ENCODE data around the gene BIRC6. TPM values are rescaled to one million over a fixed set of nuclear protein-coding genes. Genes with fewer than 3 reads are reported as not detected.
"Not testable (repeated sequence)": the region's sequence is repeated elsewhere in the genome, so short reads cannot be mapped to it uniquely, and the experiment has no call there.

BIRC6 gene, protein sequence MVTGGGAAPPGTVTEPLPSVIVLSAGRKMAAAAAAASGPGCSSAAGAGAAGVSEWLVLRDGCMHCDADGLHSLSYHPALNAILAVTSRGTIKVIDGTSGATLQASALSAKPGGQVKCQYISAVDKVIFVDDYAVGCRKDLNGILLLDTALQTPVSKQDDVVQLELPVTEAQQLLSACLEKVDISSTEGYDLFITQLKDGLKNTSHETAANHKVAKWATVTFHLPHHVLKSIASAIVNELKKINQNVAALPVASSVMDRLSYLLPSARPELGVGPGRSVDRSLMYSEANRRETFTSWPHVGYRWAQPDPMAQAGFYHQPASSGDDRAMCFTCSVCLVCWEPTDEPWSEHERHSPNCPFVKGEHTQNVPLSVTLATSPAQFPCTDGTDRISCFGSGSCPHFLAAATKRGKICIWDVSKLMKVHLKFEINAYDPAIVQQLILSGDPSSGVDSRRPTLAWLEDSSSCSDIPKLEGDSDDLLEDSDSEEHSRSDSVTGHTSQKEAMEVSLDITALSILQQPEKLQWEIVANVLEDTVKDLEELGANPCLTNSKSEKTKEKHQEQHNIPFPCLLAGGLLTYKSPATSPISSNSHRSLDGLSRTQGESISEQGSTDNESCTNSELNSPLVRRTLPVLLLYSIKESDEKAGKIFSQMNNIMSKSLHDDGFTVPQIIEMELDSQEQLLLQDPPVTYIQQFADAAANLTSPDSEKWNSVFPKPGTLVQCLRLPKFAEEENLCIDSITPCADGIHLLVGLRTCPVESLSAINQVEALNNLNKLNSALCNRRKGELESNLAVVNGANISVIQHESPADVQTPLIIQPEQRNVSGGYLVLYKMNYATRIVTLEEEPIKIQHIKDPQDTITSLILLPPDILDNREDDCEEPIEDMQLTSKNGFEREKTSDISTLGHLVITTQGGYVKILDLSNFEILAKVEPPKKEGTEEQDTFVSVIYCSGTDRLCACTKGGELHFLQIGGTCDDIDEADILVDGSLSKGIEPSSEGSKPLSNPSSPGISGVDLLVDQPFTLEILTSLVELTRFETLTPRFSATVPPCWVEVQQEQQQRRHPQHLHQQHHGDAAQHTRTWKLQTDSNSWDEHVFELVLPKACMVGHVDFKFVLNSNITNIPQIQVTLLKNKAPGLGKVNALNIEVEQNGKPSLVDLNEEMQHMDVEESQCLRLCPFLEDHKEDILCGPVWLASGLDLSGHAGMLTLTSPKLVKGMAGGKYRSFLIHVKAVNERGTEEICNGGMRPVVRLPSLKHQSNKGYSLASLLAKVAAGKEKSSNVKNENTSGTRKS (N-terminal part only)
- total RNA-seq (106 and 114 TPM in 2 replicates), polyA plus RNA-seq (17.8 and 23.3 TPM in 2 replicates)

DNA sequence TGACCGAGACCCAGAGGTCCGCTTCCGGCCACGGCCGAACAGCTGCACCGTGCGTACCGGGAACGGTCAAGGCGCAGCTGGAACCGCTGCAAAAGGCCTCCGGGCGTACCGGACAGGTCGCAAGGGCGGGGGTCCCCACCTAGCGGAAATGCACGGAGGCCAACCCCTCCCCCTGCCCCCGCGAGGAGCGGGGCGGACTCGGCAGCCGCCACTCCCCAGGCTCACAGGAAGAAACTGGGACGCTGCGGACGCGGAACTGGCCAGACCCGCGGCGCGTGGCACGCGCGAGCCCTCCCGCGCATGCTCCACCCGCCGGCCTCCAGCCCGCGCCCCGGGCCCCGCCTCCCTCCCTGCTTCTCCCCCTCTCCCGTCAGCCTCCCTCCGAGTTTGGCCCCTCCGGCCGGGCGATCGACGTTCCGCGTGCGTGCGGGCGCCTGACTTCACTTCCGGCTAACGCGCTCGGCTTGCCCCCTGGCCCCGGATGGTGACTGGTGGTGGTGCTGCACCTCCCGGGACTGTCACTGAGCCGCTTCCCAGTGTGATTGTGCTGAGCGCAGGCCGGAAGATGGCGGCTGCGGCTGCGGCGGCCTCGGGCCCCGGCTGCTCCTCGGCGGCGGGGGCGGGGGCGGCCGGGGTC lies at the start of gene BIRC6:
BIRC6 (plus strand) TSS at position 343 of the 637 bp plus-strand sequence; CDS start at position 482, 139 bp downstream.
- WGBS (ENCODE audit: low lambda C conversion rate, missing lambda C conversion rate): under 1% methylated on average over 40 of the region's 76 CpGs
- peak within 1 kb of the TSS; percentile 99 for H3K27ac ChIP-seq
- TF ChIP-seq, protein P1, sequence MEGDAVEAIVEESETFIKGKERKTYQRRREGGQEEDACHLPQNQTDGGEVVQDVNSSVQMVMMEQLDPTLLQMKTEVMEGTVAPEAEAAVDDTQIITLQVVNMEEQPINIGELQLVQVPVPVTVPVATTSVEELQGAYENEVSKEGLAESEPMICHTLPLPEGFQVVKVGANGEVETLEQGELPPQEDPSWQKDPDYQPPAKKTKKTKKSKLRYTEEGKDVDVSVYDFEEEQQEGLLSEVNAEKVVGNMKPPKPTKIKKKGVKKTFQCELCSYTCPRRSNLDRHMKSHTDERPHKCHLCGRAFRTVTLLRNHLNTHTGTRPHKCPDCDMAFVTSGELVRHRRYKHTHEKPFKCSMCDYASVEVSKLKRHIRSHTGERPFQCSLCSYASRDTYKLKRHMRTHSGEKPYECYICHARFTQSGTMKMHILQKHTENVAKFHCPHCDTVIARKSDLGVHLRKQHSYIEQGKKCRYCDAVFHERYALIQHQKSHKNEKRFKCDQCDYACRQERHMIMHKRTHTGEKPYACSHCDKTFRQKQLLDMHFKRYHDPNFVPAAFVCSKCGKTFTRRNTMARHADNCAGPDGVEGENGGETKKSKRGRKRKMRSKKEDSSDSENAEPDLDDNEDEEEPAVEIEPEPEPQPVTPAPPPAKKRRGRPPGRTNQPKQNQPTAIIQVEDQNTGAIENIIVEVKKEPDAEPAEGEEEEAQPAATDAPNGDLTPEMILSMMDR (IDR thresholded peaks at IDR 0.05; ENCODE audit: poor library complexity): no peak
- TF ChIP-seq EZH2phosphoT487 (IDR thresholded peaks at IDR 0.05; ENCODE audit: low read depth, severe bottlenecking, unreplicated experiment) (no peak), EZH2 (IDR thresholded peaks at IDR 0.05; ENCODE audit: borderline replicate concordance) (no peak)
- H3K9me3 ChIP-seq (ENCODE audit: low read depth): no peaks in the 10 kb centered on the region
- peaks cover 44% of the 10 kb centered on the region for H3K79me2 ChIP-seq
- H3K27me3 ChIP-seq: no peaks in the 10 kb centered on the region
- H3K9me2 ChIP-seq (replicated peaks; ENCODE audit: insufficient read depth): no peaks in the 10 kb centered on the region
- peak; percentile 98 for DNase-seq (ENCODE audit: low spot score)
- H3K4me3 ChIP-seq: peak within 1 kb of the TSS; percentile 88
- H2AFZ ChIP-seq: peak within 1 kb of the TSS; percentile 84
- peak within 1 kb of the TSS; percentile 95 for H3K4me2 ChIP-seq
- peaks cover 28% of the 10 kb centered on the region for H3K4me1 ChIP-seq (ENCODE audit: insufficient read depth)
- peaks cover 36% of the 10 kb centered on the region for H4K20me1 ChIP-seq (ENCODE audit: insufficient read depth, poor library complexity, severe bottlenecking)
- no peaks in the 10 kb centered on the region for H3K36me3 ChIP-seq (replicated peaks; ENCODE audit: insufficient read depth, low read depth)

DNA sequence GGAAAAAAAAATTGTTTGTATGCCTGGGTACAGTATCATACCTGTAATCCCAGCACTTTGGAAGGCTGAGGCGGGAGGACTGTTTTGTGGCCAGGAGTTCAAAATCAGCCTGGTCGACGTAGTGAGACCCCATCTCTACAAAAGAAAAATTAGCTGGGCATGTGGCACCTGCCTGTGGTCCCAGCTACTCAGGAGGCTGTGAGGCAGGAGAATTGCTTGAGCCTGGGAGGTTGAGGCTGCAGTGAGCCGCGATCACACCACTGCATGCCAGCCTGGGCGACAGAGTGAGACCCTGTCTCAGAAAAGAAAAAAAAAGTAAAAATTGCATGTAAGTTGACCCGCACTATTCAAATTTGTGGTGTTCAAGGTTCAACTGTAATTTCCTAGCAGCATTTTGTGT lies 46.2 kb upstream of the BIRC6 start:
- Histone ChIP-seq H3K27me3 (no peaks in the 10 kb centered on the region), H3K4me1 (ENCODE audit: insufficient read depth) (no peaks in the 10 kb centered on the region), H3K27ac (no peak overlapping the region), H3K4me2 (no peak overlapping the region), H3K36me3 (replicated peaks; ENCODE audit: insufficient read depth, low read depth) (no peaks in the 10 kb centered on the region), H4K20me1 (ENCODE audit: insufficient read depth, poor library complexity, severe bottlenecking) (no peaks in the 10 kb centered on the region), H2AFZ (no peak overlapping the region), H3K79me2 (no peaks in the 10 kb centered on the region), H3K4me3 (no peak overlapping the region), H3K9me2 (replicated peaks; ENCODE audit: insufficient read depth) (no peaks in the 10 kb centered on the region), H3K9me3 (ENCODE audit: low read depth) (no peaks in the 10 kb centered on the region)
- DNase-seq (ENCODE audit: low spot score): no peak
- TF ChIP-seq, protein P1 (IDR thresholded peaks at IDR 0.05; ENCODE audit: poor library complexity): no peak
- TF ChIP-seq EZH2 (IDR thresholded peaks at IDR 0.05; ENCODE audit: borderline replicate concordance) (no peak), EZH2phosphoT487 (IDR thresholded peaks at IDR 0.05; ENCODE audit: low read depth, severe bottlenecking, unreplicated experiment) (no peak)
- whole genome bisulfite sequencing (ENCODE audit: low lambda C conversion rate, missing lambda C conversion rate): 97% methylated on average over 7 of the region's 7 CpGs

DNA sequence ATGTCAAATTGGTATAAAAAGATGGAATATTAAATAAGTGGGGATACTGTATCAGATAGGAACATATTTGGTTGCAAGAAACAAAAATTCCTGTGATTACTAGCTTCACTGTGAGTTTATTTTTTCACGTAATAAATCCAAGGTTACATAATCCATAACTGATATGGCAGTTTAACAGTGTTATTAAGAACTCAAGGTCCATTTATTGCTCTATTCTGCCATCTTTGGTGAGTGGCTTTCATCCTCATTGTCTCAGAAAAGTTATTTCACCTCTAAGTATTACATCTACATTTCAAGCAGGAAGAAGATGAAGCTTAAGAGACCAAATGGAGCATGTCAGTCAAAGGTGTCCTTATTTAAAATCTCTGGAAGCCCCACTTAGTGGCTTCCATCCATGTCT lies 41.9 kb upstream of the BIRC6 start:
- no peaks in the 10 kb centered on the region for H3K9me2 ChIP-seq (replicated peaks; ENCODE audit: insufficient read depth)
- TF ChIP-seq EZH2 (IDR thresholded peaks at IDR 0.05; ENCODE audit: borderline replicate concordance) (no peak), EZH2phosphoT487 (IDR thresholded peaks at IDR 0.05; ENCODE audit: low read depth, severe bottlenecking, unreplicated experiment) (no peak)
- TF ChIP-seq, protein P1 (IDR thresholded peaks at IDR 0.05; ENCODE audit: poor library complexity): no peak
- no peak overlapping the region for H3K27ac ChIP-seq
- H3K9me3 ChIP-seq (ENCODE audit: low read depth): no peaks in the 10 kb centered on the region
- H3K79me2 ChIP-seq: no peaks in the 10 kb centered on the region
- H3K4me1 ChIP-seq (ENCODE audit: insufficient read depth): no peaks in the 10 kb centered on the region
- no peak overlapping the region for H3K4me3 ChIP-seq
- no peak for DNase-seq (ENCODE audit: low spot score)
- no peaks in the 10 kb centered on the region for H4K20me1 ChIP-seq (ENCODE audit: insufficient read depth, poor library complexity, severe bottlenecking)
- 84% methylated on average over 1 of the region's 1 CpG for WGBS (ENCODE audit: low lambda C conversion rate, missing lambda C conversion rate)
- H3K4me2 ChIP-seq: no peak overlapping the region
- H3K36me3 ChIP-seq (replicated peaks; ENCODE audit: insufficient read depth, low read depth): no peaks in the 10 kb centered on the region
- H3K27me3 ChIP-seq: no peaks in the 10 kb centered on the region
- no peak overlapping the region for H2AFZ ChIP-seq

DNA sequence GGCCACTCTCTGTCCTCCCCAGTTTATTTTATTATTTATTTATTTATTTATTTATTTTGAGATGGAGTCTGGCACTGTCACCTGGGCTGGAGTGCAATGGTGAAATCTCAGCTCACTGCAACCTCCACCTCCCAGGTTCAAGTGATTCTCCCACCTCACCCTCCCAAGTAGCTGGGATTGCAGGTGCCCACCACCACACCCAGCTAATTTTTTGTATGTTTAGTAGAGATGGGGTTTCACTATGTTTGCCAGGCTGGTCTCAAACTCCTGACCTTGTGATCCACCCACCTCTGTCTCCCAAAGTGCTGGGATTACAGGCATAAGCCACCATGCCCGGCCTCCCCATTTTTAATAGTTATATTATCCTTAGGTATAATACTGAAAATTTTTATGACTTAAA lies 28.1 kb upstream of the BIRC6 start:
- H2AFZ ChIP-seq; H3K4me3 ChIP-seq; H4K20me1 ChIP-seq (ENCODE audit: insufficient read depth, poor library complexity, severe bottlenecking); H3K4me1 ChIP-seq (ENCODE audit: insufficient read depth); H3K27me3 ChIP-seq; DNase-seq (ENCODE audit: low spot score); H3K27ac ChIP-seq; H3K79me2 ChIP-seq; H3K9me2 ChIP-seq (replicated peaks; ENCODE audit: insufficient read depth); H3K36me3 ChIP-seq (replicated peaks; ENCODE audit: insufficient read depth, low read depth); H3K9me3 ChIP-seq (ENCODE audit: low read depth): not testable (repeated sequence)
- WGBS (ENCODE audit: low lambda C conversion rate, missing lambda C conversion rate): 76% methylated on average over 1 of the region's 1 CpG
- H3K4me2 ChIP-seq: peak overlapping the region; percentile 63
